Body of pancreas (tissue), 4 donors: Measurements from ENCODE around the gene PRUNE2.

Source experiments
- POLR2A ChIP-seq, 3 donors: fragments of 450-650 bp; IDR thresholded peaks; one replicate each; pipeline ENCODE4 v1.6.1; 2016; ENCODE audit warnings: antibody characterized with exemption in 3 of 3, mild to moderate bottlenecking in 2 of 3
- TF ChIP-seq, protein P1 (sequence below), 7 experiments: fragments of 450-650 bp in 4 of 7; fragments of 200-600 bp in 3 of 7; sonication (generic) in 3 of 7; IDR thresholded peaks; one replicate each; pipeline ENCODE4 v1.5.1; 2016 to 2019; ENCODE audit warnings: antibody characterized with exemption in 7 of 7

DNA sequence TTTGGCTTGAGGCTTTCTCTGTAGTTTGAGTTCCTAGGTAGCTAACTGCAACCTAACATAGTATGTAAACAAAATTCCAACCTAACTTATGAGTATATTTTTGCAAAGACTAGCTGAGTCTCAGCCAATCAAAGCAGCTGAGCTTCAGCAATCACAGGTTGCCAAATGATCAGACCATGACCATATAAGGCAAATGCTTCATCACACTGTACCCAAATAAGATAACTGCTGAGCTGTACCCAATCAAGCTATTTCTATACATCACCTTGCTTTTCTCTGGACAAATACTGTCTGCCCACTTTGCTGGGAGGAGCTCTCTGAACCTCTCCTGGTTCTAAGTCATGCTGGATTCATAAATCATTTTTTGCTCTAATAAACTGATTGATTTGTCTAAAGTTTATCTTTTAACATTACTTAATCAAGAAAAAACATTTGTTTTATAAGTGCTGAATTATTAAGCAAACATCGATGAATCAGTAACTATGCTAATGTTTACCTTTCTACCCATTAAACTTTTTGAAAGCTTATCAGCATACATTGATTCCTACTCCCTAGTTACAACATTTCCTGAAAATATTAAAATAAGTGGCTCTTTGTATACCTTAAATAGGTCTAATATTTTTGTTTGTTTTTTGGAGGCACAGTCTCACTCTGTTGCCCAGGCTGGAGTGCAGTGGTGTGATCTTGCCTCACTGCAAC, 271.4 kb downstream of the PRUNE2 start:
- TF ChIP-seq, protein P1, sequence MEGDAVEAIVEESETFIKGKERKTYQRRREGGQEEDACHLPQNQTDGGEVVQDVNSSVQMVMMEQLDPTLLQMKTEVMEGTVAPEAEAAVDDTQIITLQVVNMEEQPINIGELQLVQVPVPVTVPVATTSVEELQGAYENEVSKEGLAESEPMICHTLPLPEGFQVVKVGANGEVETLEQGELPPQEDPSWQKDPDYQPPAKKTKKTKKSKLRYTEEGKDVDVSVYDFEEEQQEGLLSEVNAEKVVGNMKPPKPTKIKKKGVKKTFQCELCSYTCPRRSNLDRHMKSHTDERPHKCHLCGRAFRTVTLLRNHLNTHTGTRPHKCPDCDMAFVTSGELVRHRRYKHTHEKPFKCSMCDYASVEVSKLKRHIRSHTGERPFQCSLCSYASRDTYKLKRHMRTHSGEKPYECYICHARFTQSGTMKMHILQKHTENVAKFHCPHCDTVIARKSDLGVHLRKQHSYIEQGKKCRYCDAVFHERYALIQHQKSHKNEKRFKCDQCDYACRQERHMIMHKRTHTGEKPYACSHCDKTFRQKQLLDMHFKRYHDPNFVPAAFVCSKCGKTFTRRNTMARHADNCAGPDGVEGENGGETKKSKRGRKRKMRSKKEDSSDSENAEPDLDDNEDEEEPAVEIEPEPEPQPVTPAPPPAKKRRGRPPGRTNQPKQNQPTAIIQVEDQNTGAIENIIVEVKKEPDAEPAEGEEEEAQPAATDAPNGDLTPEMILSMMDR (IDR thresholded peaks at IDR 0.05), result no peak
- no peak for TF ChIP-seq POLR2A (IDR thresholded peaks at IDR 0.05)
